C4-2B (cell line): Measurements from ENCODE around the gene CNN3.

ENCODE experiments used
- CTCF ChIP-seq: fragments of 450-650 bp; conservative IDR thresholded peaks from 2 replicates; pipeline ENCODE4 v1.5.1; 2017; ENCODE audit warnings: mild to moderate bottlenecking
- ZFX ChIP-seq: fragments of 450-650 bp; IDR thresholded peaks from 2 replicates; pipeline ENCODE4 v1.6.1; 2017

DNA sequence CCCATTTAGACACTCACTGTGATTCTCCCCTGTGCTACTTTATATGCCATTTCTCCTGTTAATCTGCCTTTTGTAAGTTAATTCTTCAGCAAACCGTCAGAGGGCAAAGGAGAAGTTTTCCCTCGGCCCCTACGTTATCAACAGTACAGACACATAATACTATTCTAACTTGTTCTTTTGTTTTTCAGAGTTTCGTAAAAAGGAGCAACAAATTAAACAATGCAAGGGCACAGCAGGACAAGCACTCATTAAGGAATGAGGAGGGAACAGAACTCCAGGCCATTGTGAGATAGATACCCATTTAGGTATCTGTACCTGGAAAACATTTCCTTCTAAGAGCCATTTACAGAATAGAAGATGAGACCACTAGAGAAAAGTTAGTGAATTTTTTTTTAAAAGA is 32.3 kb downstream of the CNN3 start:
- TF ChIP-seq CTCF (no peak), ZFX (no peak)
